IPS DF 4.7 (cell line): Measurements from ENCODE around the gene CNFN.
A peak's percentile ranks its signal among the peaks of the same experiment; 100 is the strongest.

Experiments used
- DNase-seq: peaks from one replicate; pipeline ENCODE4 v3.0.0-alpha.2; 2013; ENCODE audit warnings: low spot score; ENCODE audit errors: extremely low read depth

The CNFN gene

GRCh38 chr19:42375415-42376176, 14.5 kb downstream of the CNFN start:
- no peak for DNase-seq

DNA sequence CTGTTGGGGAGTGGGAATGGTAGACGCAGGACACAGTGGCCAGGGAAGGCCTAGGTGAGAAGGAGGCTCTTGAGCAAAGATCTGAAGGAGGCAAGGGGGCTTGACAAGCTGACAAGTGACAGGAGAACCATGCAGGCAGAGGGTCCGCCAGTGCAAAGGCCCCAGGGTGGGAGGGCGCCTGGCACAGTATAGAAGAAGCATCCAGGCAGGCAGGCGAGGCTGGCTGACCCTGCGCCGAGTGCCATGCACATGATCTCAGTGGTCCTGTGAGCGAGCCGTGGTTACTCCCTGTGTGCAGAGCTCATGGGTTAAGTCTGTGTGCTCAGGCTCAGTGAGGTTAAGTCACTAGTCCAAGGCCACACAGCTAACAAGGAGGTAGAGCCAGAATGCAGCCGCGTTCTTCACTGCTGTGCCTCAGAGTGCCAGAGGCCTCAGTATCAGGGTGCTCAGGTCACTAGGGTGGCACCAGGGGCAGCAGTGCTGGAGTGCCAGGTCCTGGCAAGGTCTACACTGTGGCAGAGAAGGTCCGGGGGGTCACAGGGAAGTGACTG, 15.2 kb downstream of the CNFN start:
- DNase-seq, result no peak

DNA sequence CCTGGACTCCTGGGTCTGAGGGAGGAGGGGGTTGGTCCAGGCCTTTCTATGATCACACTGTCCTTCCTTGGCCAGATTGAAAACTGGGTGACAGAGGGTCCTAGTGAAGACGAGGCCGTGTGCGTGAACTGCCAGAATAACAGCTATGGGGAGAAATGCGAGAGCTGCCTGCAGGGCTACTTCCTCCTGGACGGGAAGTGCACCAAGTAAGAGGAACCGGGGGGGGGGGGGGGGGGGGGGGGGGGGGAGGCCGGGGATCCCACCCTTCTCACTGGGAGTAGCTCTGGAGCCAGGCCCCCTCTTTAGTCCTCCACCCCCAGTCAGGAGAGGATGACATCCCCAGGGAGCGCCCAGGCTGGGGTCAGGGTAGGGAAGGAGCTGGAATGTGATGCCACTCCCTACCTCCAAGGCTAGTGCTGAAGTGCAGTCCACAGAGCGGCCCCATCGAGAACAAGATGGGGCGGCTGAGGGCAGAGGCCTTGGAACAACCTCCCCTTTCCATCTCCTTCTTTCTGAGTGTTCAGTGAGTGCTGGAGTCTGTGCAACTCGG, 19.4 kb downstream of the CNFN start:
- no peak for DNase-seq

DNA sequence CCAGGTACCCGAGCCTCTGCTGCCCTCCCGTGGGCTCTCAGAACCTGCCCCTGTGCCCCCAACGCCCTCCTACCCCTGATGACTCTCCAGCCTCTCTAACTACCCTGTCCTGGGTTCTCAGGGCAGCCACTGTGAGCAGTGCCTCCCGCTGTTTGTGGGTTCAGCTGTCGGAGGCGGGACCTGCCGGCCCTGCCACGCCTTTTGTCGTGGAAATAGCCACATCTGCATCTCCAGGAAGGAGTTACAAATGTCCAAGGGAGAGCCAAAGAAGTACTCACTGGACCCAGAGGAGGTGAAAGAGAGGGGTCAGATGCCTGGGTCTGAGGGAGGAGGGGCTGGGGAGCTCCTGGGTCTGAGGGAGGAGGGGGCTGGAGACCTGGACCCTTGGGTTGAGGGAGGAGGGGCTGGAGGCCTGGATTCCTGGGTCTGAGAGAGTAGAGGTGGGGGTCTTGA, 20.0 kb downstream of the CNFN start:
- DNase-seq, result peak; percentile 75

GRCh38 chr19:42369433-42370067, 20.5 kb downstream of the CNFN start:
- no peak for DNase-seq

DNA sequence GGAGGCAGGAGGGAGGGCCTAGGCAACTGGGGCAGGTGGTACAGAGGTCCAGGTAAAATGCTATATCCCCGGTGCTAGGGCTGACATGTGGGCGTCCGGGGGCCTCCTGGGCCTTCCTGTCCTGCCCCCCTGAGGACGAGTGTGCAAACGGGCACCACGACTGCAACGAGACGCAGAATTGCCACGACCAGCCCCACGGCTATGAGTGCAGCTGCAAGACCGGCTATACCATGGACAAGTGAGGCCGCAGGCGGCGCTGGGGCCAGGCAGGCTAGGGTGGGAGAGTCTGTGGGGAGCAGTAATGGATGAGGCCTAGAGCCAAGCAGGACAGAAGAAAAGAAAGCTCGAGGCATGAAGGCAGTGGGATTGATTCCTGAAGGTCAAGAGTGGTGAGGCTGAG, 21.3 kb downstream of the CNFN start:
- DNase-seq, result no peak

GRCh38 chr19:42368360-42368759, 21.7 kb downstream of the CNFN start:
- no peak for DNase-seq

DNA sequence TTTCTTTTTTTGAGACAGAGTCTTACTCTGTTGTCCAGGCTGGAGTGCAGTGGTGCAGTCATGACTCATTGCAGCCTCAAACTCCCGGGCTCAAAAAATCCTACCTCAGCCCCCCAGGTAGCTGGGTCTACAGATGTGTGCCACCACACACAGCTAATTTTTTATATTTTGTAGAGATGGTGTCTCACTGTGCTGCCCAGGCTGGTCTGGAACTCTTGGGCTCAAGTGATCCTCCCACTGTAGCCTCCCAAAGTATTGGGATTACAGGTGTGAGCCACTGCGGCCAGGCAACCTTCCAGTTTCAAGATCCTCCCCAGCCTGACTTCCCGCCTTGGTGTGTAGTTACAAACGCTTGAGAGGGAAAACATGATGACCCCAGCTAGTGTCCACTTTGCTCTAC, 22.2 kb downstream of the CNFN start:
- no peak for DNase-seq

GRCh38 chr19:42366673-42367072, 23.4 kb downstream of the CNFN start:
- DNase-seq, result no peak

GRCh38 chr19:42363614-42364346, 26.3 kb downstream of the CNFN start:
- no peak for DNase-seq

GRCh38 chr19:42362891-42363440, 27.1 kb downstream of the CNFN start:
- no peak for DNase-seq

GRCh38 chr19:42362342-42362741, 27.8 kb downstream of the CNFN start:
- no peak for DNase-seq

GRCh38 chr19:42361545-42361910, 28.6 kb downstream of the CNFN start:
- no peak for DNase-seq

DNA sequence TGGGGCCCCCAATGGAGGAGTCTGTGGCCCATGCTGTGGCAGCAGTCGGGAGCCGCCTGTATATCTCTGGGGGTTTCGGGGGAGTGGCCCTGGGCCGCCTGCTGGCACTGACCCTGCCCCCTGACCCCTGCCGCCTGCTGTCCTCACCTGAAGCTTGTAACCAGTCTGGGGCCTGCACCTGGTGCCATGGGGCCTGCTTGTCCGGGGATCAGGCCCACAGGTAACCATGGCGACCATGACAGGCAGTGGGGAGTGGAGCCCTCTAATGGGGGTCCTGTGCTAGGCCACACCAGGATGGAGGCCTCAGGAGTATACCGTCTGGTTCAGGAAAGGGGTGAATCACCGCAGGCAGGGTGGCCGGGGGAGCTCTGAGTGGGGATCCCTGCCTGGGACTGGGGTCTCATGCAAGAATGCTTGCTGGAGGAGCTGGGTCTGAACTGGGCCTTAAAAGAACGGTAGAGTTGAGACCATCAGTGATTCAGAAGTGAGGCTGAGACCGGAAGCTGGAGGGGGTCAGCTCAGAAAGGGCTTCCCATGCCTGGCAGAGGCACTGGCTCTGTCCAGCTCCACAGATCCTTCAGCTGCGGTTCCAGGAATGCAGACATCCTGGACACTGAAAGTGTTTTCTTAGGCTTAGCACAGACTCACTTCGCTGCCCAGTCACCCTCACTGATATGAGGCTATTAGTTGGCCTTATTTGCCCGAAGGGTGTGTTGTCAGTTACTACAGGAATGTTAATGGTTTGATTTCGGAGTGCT, 29.1 kb downstream of the CNFN start:
- DNase-seq, result no peak

- DNase-seq, result no peak
These were observed 32.8 kb downstream of the CNFN start for GRCh38 chr19:42357290-42357689.

GRCh38 chr19:42356686-42357085, 33.4 kb downstream of the CNFN start:
- no peak for DNase-seq

DNA sequence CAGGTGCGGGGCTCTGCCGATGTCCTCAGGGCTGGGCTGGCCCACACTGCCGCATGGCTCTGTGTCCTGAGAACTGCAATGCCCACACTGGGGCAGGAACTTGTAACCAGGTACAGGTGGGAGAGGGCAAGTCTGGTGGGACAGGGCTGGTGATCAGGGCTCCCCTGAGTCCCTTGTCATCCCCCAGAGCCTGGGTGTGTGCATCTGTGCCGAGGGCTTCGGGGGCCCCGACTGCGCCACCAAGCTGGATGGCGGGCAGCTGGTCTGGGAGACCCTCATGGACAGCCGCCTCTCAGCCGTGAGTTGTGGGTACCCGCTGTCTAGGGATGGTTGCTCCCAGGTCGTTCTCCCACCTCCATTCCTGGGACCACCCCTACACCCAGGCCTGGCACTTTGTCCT, 34.2 kb downstream of the CNFN start:
- no peak for DNase-seq

- DNase-seq, result no peak
These were observed 36.6 kb downstream of the CNFN start for GRCh38 chr19:42353341-42354015.

DNA sequence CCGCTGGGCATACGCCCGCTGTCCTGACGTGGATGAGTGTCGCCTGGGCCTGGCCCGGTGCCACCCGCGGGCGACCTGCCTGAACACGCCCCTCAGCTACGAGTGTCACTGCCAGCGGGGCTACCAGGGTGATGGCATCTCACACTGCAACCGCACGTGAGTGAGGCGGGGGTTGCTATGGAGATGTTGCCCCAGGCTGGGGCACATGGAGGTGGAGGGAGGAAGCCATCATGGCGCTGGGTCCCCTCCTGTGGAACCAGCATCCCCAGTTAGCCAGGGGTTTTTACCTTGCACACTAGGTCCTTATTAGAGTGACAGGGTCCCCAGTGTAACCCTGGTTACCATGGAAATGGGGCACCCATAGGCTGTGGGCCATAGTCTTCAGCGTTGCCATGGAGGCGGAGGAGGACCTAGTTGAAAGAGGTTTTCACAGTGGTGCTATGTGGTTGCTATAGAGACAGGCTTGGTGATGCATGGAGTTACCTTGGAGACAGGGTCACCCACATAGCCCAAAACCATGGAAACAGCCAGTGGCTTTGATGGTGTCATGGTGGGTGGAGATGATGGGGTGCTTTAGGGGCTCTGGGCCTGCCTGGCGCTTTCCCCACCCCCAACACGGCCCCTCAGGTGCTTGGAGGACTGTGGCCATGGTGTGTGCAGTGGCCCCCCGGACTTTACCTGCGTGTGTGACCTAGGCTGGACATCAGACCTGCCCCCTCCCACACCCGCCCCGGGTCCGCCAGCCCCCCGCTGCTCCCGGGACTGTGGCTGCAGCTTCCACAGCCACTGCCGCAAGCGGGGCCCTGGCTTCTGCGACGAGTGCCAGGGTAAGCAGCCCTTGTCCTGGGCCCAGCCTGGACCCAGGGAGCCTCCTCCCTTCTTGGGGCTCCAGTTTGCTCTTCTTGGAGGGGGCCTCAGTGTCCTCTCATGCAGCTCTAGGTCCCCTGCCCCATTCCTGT, 37.5 kb downstream of the CNFN start:
- no peak for DNase-seq
